IPS-20b (cell line): ENCODE results near the gene SNAP91.
"Not testable (repeated sequence)": the region's sequence is repeated elsewhere in the genome, so short reads cannot be mapped to it uniquely, and the experiment has no call there.

Experiments
- H3K27ac ChIP-seq: one replicate; pipeline ENCODE4 v1.5.1; 2013; ENCODE audit warnings: low read length
- H3K27me3 ChIP-seq: 2 replicates; pipeline ENCODE4 v1.6.1; 2013; ENCODE audit warnings: mild to moderate bottlenecking, low read length, inconsistent platforms; ENCODE audit not compliant: insufficient read depth
- H3K36me3 ChIP-seq: 2 replicates; pipeline ENCODE4 v1.6.1; 2013; ENCODE audit warnings: low read depth, mild to moderate bottlenecking, inconsistent platforms, low read length, moderate library complexity; ENCODE audit not compliant: insufficient read depth
- H3K4me1 ChIP-seq: 2 replicates; pipeline ENCODE4 v1.6.1; 2013; ENCODE audit warnings: mild to moderate bottlenecking, control low read depth, inconsistent platforms, low read length, moderate library complexity; ENCODE audit not compliant: insufficient read depth
- H3K4me3 ChIP-seq: 2 replicates; pipeline ENCODE4 v1.5.1; 2013; ENCODE audit warnings: mild to moderate bottlenecking, low read length, inconsistent platforms
- H3K9ac ChIP-seq: 2 replicates; pipeline ENCODE4 v1.6.1; 2013; ENCODE audit warnings: low read depth, mild to moderate bottlenecking, inconsistent platforms, low read length, moderate library complexity
- H3K9me3 ChIP-seq: 2 replicates; pipeline ENCODE4 v1.6.1; 2013; ENCODE audit warnings: mild to moderate bottlenecking, low read depth, low read length, inconsistent platforms; ENCODE audit not compliant: insufficient read depth

SNAP91 gene

GRCh38 chr6:83590416-83590815, 118.5 kb downstream of the SNAP91 start:
- H3K9ac ChIP-seq, result no peak overlapping the region
- H3K4me3 ChIP-seq, result no peak overlapping the region
- no peaks in the 10 kb centered on the region; the same call in 1 of the 2 replicates for H3K9me3 ChIP-seq
- no peak overlapping the region for H3K27ac ChIP-seq
- H3K36me3 ChIP-seq, result no peaks in the 10 kb centered on the region
- no peaks in the 10 kb centered on the region for H3K27me3 ChIP-seq
- H3K4me1 ChIP-seq, result no peaks in the 10 kb centered on the region

DNA sequence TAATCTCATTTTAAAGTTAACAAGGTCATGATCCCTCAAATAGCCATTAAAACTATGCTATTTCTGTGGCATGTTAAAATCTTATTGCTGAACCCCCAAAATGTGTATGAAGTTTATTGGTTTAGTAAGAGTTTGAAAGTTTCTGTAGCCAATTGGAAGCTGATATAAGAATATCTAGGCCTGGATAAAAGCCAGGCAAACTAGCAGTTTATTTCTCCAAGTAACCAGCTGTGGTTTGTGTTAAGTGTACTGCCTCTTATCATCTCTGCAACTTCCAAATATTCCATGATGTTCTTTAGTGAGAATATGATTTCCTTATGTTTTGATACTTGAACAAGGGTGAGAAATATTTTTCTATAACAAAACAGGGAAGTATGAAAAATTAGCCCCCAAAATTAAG, 119.8 kb downstream of the SNAP91 start:
- H3K27ac ChIP-seq, result no peak overlapping the region
- no peaks in the 10 kb centered on the region for H3K4me1 ChIP-seq
- H3K9me3 ChIP-seq, result no peaks in the 10 kb centered on the region; the same call in 1 of the 2 replicates
- no peak overlapping the region for H3K9ac ChIP-seq
- H3K4me3 ChIP-seq, result no peak overlapping the region
- no peaks in the 10 kb centered on the region for H3K27me3 ChIP-seq
- H3K36me3 ChIP-seq, result no peaks in the 10 kb centered on the region

DNA sequence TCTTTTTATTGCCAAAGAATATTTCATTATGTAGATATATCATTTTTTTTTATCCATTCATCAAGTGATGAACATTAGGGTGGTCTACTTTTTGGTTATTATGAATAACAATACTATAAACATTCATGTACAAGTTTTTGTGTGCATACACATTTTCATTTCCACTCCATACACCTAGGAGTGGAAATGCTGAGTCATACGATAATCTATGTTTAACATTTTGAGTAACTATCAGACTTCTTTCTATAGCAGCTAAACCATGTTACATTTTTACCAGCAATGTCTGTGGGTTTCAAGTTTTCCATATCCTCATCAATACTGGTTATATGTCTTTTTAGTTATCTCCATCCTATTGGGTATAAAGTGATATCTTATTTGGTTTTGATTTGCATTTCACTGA, 130.8 kb downstream of the SNAP91 start:
- H3K4me3 ChIP-seq, result no peak overlapping the region
- H3K36me3 ChIP-seq, result no peaks in the 10 kb centered on the region
- no peaks in the 10 kb centered on the region for H3K27me3 ChIP-seq
- H3K9me3 ChIP-seq, result no peaks in the 10 kb centered on the region
- no peaks in the 10 kb centered on the region for H3K4me1 ChIP-seq
- no peak overlapping the region for H3K9ac ChIP-seq
- H3K27ac ChIP-seq, result no peak overlapping the region

- H3K4me1 ChIP-seq, result no peaks in the 10 kb centered on the region
- no peak overlapping the region for H3K4me3 ChIP-seq
- H3K9ac ChIP-seq, result no peak overlapping the region
- H3K36me3 ChIP-seq, result no peaks in the 10 kb centered on the region
- H3K9me3 ChIP-seq, result no peaks in the 10 kb centered on the region
- no peaks in the 10 kb centered on the region for H3K27me3 ChIP-seq
- no peak overlapping the region for H3K27ac ChIP-seq
These were observed 134.1 kb downstream of the SNAP91 start for GRCh38 chr6:83574783-83575182.

DNA sequence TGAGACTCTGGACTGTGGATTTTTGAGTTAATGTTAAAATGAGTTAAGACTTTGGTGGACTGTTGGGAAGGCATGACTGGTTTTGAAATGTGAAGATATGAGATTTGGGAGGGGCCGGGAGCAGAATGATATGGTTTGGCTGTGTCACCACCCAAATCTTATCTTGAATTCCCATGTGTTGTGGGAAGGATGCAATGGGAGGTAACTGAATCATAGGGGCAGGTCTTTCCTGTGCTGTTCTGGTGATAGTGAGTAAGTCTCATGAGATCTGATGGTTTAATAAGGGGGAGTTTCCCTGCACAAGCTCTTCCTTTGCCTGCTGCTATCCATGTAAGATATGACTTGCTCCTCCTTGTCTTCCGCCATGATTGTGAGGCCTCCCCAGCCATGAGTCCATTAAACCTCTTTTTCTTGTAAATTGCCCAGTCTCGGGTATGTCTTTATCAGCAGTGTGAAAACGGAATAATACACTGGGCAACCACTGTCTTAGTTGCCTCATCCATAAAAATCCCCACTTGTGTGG, 137.2 kb downstream of the SNAP91 start:
- not testable (repeated sequence) for H3K27me3 ChIP-seq, H3K4me3 ChIP-seq, H3K4me1 ChIP-seq, H3K36me3 ChIP-seq, H3K27ac ChIP-seq, H3K9ac ChIP-seq, H3K9me3 ChIP-seq

GRCh38 chr6:83558975-83559374, 149.9 kb downstream of the SNAP91 start:
- no peaks in the 10 kb centered on the region for H3K27me3 ChIP-seq
- H3K9me3 ChIP-seq, result no peaks in the 10 kb centered on the region
- peaks cover 3% of the 10 kb centered on the region; the same call in 1 of the 2 replicates for H3K4me1 ChIP-seq
- no peak overlapping the region for H3K9ac ChIP-seq
- no peaks in the 10 kb centered on the region for H3K36me3 ChIP-seq
- no peak overlapping the region for H3K27ac ChIP-seq
- H3K4me3 ChIP-seq, result no peak overlapping the region

- no peak overlapping the region for H3K27ac ChIP-seq
- no peaks in the 10 kb centered on the region for H3K27me3 ChIP-seq
- H3K4me1 ChIP-seq, result peaks cover 3% of the 10 kb centered on the region; the same call in 1 of the 2 replicates
- no peak overlapping the region for H3K9ac ChIP-seq
- H3K36me3 ChIP-seq, result no peaks in the 10 kb centered on the region
- no peaks in the 10 kb centered on the region for H3K9me3 ChIP-seq
- no peak overlapping the region for H3K4me3 ChIP-seq
These were observed 152.0 kb downstream of the SNAP91 start for GRCh38 chr6:83556871-83557270.

DNA sequence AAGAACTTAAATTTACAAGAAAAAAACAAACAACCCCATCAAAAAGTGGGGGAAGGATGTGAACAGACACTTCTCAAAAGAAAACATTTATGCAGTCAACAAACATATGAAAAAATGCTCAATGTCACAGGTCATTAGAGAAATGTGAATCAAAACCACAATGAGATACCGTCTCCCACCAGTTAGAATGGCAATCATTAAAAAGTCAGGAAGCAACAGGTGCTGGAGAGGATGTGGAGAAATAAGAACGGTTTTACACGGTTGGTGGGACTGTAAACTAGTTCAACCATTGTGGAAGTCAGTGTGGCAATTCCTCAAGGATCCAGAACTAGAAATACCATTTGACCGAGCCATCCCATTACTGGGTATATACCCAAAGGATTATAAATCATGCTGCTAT, 157.2 kb downstream of the SNAP91 start:
- H3K36me3 ChIP-seq, H3K27ac ChIP-seq, H3K4me1 ChIP-seq: not testable (repeated sequence)

DNA sequence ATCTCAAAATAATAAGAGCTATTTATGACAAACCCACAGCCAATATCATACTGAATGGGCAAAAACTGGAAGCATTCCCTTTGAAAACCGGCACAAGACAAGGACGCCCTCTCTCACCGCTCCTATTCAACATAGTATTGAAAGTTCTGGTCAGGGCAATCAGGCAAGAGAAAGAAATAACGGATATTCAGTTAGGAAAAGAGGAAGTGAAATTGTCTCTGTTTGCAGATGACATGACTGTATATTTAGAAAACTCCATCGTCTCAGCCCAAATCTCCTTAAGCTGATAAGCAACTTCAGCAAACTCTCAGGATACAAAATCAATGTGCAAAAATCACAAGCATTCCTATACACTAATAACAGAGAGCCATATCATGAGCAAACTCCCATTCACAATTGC, 158.4 kb downstream of the SNAP91 start:
- H3K4me1 ChIP-seq, H3K9me3 ChIP-seq, H3K9ac ChIP-seq, H3K27ac ChIP-seq, H3K27me3 ChIP-seq, H3K4me3 ChIP-seq, H3K36me3 ChIP-seq: not testable (repeated sequence)

More for the DNA sequence above, 157.2 kb downstream of the SNAP91 start:
- not testable (repeated sequence) for H3K27me3 ChIP-seq, H3K9me3 ChIP-seq, H3K4me3 ChIP-seq, H3K9ac ChIP-seq

DNA sequence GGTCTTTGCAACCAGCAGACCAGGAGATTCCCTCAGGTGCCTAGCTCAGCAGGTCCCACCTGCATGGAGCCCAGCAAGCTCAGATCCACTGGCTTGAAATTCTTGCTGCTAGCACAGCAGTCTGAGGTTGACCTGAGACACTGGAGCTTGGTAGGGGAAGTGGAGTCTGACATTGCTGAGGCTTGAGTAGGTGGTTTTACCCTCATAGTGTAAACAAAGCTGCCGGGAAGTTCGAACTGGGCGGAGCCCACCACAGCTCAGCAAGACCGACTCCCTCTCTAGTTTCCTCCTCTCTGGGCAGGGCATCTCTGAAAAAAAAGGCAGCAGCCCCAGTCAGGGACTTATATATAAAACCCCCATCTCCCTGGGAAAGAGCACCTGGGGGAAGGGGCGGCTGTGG, 162.3 kb downstream of the SNAP91 start:
- Histone ChIP-seq H3K9me3 (no peaks in the 10 kb centered on the region), H3K27me3 (no peaks in the 10 kb centered on the region), H3K36me3 (no peaks in the 10 kb centered on the region), H3K4me1 (no peaks in the 10 kb centered on the region), H3K4me3 (no peak overlapping the region), H3K9ac (no peak overlapping the region), H3K27ac (no peak overlapping the region)

GRCh38 chr6:83539678-83540077, 169.2 kb downstream of the SNAP91 start:
- Histone ChIP-seq H3K4me3 (no peak overlapping the region), H3K9me3 (no peaks in the 10 kb centered on the region), H3K27me3 (no peaks in the 10 kb centered on the region), H3K4me1 (no peaks in the 10 kb centered on the region), H3K9ac (no peak overlapping the region), H3K27ac (no peak overlapping the region), H3K36me3 (no peaks in the 10 kb centered on the region)

DNA sequence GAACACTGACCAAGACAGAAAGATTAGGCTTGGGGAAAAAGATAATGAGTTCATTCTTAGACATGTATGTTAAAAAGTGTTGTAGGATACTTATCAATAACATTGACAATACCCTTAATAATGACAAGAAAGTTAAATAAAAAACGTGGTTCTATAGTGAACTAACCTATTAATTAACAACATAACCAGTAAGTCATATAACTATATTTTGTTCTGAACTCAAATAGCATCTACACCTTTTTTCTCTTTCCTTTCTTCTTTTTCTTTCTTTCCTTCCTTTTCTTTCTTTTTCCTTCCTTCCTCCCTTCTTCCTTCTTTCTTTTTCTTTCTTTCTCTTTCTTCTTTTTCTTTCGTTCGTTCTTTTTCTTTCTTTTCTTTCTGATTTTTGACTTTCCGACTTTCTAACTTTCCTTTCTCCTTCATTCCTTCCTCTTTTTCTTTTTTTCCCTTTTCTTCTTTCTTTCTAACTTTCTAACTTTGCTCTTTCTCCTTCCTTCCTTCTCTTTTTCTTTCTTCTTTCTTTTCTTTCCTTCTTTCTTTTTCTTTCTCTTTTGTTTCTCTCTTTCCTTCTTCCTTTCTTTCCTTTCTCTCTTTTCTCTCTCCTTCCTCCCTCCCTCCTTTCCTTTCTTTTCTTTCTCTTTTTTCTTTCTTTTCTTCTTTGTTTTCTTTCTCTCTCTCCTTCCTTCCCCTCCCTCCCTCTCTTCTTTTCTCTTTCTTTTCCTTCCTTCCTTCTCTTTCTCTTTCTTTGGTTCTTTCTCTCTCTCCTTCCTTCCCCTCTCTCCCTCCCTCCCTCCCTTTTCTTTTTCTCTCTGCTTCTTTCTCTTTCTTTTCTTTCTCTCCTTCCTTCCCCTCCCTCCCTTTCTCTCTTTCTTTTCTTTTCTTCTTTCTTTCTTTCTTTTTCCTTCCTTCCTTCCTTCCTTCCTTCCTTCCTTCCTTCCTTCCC, 172.0 kb downstream of the SNAP91 start:
- Histone ChIP-seq H3K4me1 (no peaks in the 10 kb centered on the region), H3K9me3 (no peaks in the 10 kb centered on the region), H3K36me3 (no peaks in the 10 kb centered on the region), H3K9ac (no peak overlapping the region), H3K27ac (no peak overlapping the region), H3K4me3 (no peak overlapping the region), H3K27me3 (no peaks in the 10 kb centered on the region)
